Cardiac muscle cell (in vitro differentiated cells and primary cell): Measurements from ENCODE around the gene CERS6. TPM values are rescaled to one million over a fixed set of nuclear protein-coding genes. Genes with fewer than 3 reads are reported as not detected.
A peak's percentile ranks its signal among the peaks of the same experiment; 100 is the strongest.

Source experiments
- DNase-seq, 2 donors: peaks; one replicate each; pipeline versions ENCODE4 v3.0.0 to v3.0.0-alpha.2; 2010 to 2017; ENCODE audit warnings: low read depth in 1 of 2, low spot score in 1 of 2
- H3K27ac ChIP-seq: fragments of 200-600 bp; sonication (generic); 2 replicates; pipeline ENCODE4 v1.5.1; 2016
- H3K27me3 ChIP-seq: fragments of 200-600 bp; sonication (generic); 2 replicates; pipeline ENCODE4 v1.6.0; 2016; ENCODE audit warnings: control low read depth
- H3K36me3 ChIP-seq: fragments of 200-600 bp; sonication (generic); 2 replicates; pipeline ENCODE4 v1.5.1; 2016; ENCODE audit warnings: control low read depth
- H3K4me1 ChIP-seq: fragments of 200-600 bp; sonication (generic); 2 replicates; pipeline ENCODE4 v1.8.1; 2017; ENCODE audit warnings: low read depth, mild to moderate bottlenecking, mixed run types
- H3K4me3 ChIP-seq: fragments of 200-600 bp; sonication (generic); 2 replicates; pipeline ENCODE4 v1.5.1; 2016; ENCODE audit warnings: mild to moderate bottlenecking
- H3K9me3 ChIP-seq: fragments of 200-600 bp; sonication (generic); 2 replicates; pipeline ENCODE4 v1.5.1; 2017; ENCODE audit warnings: low read depth, mild to moderate bottlenecking, control low read depth
- polyA plus RNA-seq: library from polyadenylated mRNA; unstranded; fragments of >200 nt; fragmentation: Nextera tagmentation; extraction: Ambion mirVana; gene quantifications from 2 replicates; pipeline ENCODE4 v1.2.1, GENCODE V29; 2016
- total RNA-seq: library from RNA; depleted of rRNA; stranded (reverse); fragments of >200 nt; gene quantifications from 2 replicates; pipeline ENCODE4 v1.2.3, GENCODE V29; 2016
- TF ChIP-seq, protein P1 (sequence below): IDR thresholded peaks from 2 replicates; pipeline ENCODE4 v1.5.1; 2012; ENCODE audit warnings: low read depth, mild to moderate bottlenecking, low read length

CERS6 gene
- total and polyA plus RNA-seq, 2 experiments from 2014 or later = 17.1 to 26.6 TPM

DNA sequence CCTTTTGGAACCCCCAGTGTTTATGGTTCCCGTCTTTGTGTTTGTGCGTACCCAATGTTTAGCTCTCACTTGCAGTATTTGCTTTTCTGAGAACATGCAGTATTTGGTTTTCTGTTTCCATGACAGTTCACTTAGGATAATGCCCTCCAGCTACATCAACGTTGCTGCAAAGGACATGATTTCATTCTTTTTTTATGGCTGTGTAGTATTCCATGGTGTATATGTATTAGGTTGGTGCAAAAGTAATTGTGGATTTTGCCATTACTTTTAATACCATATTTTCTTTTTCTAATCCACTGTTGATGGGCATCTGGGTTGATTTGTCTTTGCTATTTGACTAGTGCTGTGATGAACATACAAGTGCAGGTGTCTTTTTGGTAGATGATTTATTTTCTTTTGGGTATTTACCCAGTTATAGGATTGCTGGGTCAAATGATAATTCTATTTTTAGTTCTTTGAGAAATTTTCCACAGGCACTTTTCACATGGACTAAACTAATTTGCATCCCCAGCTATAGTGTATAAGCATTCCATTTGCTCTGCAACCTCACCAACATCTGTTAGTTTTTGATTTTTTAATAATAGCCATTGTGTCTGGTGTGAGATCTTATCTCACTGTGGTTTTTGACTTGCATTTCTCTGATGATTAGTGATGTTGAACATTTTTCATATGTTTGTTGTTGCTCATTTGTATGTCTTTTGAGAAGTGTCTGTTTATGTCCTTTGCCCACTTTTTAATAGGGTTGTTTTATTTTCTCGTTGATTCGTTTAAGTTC, 63.6 kb downstream of the CERS6 start:
- Histone ChIP-seq H3K36me3 (no peaks in the 10 kb centered on the region), H3K4me1 (peaks cover 51% of the 10 kb centered on the region), H3K9me3 (no peaks in the 10 kb centered on the region), H3K27me3 (no peaks in the 10 kb centered on the region), H3K4me3 (no peak overlapping the region), H3K27ac (no peak overlapping the region)
- TF ChIP-seq, protein P1, sequence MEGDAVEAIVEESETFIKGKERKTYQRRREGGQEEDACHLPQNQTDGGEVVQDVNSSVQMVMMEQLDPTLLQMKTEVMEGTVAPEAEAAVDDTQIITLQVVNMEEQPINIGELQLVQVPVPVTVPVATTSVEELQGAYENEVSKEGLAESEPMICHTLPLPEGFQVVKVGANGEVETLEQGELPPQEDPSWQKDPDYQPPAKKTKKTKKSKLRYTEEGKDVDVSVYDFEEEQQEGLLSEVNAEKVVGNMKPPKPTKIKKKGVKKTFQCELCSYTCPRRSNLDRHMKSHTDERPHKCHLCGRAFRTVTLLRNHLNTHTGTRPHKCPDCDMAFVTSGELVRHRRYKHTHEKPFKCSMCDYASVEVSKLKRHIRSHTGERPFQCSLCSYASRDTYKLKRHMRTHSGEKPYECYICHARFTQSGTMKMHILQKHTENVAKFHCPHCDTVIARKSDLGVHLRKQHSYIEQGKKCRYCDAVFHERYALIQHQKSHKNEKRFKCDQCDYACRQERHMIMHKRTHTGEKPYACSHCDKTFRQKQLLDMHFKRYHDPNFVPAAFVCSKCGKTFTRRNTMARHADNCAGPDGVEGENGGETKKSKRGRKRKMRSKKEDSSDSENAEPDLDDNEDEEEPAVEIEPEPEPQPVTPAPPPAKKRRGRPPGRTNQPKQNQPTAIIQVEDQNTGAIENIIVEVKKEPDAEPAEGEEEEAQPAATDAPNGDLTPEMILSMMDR = no peak
- peak in 1 of 2 donors; percentile 50 for DNase-seq

DNA sequence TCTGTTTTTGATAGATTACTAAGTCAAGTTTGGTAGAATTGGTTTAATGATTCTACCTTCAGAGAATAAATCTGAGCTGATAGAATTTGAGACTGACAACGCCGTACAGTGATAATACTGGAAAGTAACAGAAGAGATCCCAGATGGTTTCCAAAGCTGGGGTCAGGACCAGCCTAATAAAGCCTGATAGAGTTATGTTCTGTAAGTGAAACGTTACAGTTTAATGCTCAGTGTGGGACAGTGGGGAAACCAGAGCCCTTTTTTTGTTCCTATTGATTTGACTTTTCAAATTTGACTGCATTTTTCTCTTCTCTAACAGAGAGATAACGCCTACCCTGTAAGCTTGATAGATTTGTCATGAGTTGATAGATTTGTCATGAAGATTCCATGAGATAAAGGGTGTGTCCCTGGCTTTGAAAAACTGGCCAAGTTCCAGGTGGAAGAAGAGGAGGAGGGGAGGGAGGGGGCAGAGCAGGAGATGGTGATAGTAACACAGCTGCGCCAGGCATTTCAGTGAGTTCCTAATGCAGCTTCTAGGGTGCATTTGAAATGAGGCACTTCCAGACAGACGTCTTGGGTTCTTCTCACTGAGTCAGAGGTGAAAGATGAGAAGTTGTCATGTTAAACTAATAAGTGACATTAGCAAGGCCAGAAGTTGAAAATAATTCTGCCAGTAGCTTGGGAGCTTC, 65.1 kb downstream of the CERS6 start:
- H3K9me3 ChIP-seq = no peaks in the 10 kb centered on the region
- DNase-seq = peak in 1 of 2 donors; percentile 40
- no peak overlapping the region for H3K4me3 ChIP-seq
- H3K27me3 ChIP-seq = no peaks in the 10 kb centered on the region
- TF ChIP-seq, protein P1 = no peak
- peak overlapping the region; percentile 76 for H3K27ac ChIP-seq
- H3K4me1 ChIP-seq = peaks cover 54% of the 10 kb centered on the region
- no peaks in the 10 kb centered on the region for H3K36me3 ChIP-seq

DNA sequence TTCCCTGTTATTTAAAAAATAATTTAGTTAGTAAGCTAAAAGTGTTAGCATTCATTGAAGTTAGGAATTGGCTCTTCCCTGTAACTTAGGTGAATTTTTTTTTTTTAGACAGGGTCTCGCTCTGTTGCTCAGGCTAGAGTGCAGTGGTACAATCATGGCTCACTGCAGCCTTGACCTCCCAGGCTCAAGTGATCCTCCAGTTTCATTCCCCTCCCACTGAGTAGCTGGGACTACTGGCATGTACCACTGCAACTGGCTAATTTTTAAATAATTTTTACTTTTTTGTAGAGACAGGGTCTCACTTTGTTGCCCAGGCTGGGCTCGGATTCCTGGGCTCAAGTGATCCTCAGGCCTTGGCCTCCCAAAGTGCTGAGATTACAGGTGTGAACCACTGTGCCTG, 66.4 kb downstream of the CERS6 start:
- TF ChIP-seq, protein P1 = no peak
- Histone ChIP-seq H3K27ac (peak overlapping the region; percentile 76), H3K9me3 (no peaks in the 10 kb centered on the region), H3K4me3 (no peak overlapping the region), H3K4me1 (peaks cover 65% of the 10 kb centered on the region), H3K36me3 (no peaks in the 10 kb centered on the region), H3K27me3 (no peaks in the 10 kb centered on the region)
- DNase-seq = no peak

- TF ChIP-seq, protein P1 = no peak
- peaks cover 50% of the 10 kb centered on the region for H3K4me1 ChIP-seq
These were observed 67.9 kb downstream of the CERS6 start for GRCh38 chr2:168524005-168524404.

GRCh38 chr2:168525020-168525419, 68.9 kb downstream of the CERS6 start:
- no peaks in the 10 kb centered on the region for H3K9me3 ChIP-seq
- no peak for DNase-seq

More at GRCh38 chr2:168524005-168524404, 67.9 kb downstream of the CERS6 start:
- no peak for DNase-seq
- Histone ChIP-seq H3K9me3 (no peaks in the 10 kb centered on the region), H3K36me3 (no peaks in the 10 kb centered on the region), H3K27ac (peak overlapping the region; percentile 76), H3K27me3 (no peaks in the 10 kb centered on the region), H3K4me3 (no peak overlapping the region)

More at GRCh38 chr2:168525020-168525419, 68.9 kb downstream of the CERS6 start:
- H3K4me1 ChIP-seq = peaks cover 48% of the 10 kb centered on the region
- no peaks in the 10 kb centered on the region for H3K27me3 ChIP-seq
- no peaks in the 10 kb centered on the region for H3K36me3 ChIP-seq
- H3K4me3 ChIP-seq = no peak overlapping the region
- TF ChIP-seq, protein P1 = no peak
- no peak overlapping the region for H3K27ac ChIP-seq
